Anterior cingulate cortex (tissue), 58 donors: Measurements from ENCODE around the gene KDR.
A peak's percentile ranks its signal among the peaks of the same experiment; 100 is the strongest.

Experiments used
- DNase-seq, 58 donors: peaks; one replicate each; lab custom pipeline; 2025; lab: John Stamatoyannopoulos, UW

KDR gene

GRCh38 chr4:55124322-55125076 lies 896 bp downstream of the KDR start:
- no peak for DNase-seq

- DNase-seq: no peak
These were observed 1.6 kb downstream of the KDR start for GRCh38 chr4:55123791-55124190.

GRCh38 chr4:55122235-55122634 lies 3.2 kb downstream of the KDR start:
- no peak for DNase-seq

GRCh38 chr4:55121246-55121645 lies 4.1 kb downstream of the KDR start:
- DNase-seq: no peak

GRCh38 chr4:55118397-55118796 lies 7.0 kb downstream of the KDR start:
- DNase-seq: no peak

- DNase-seq: no peak
These were observed 7.9 kb downstream of the KDR start for GRCh38 chr4:55117511-55117910.

- no peak for DNase-seq
These were observed 8.9 kb downstream of the KDR start for GRCh38 chr4:55116450-55116849.

- DNase-seq: no peak
These were observed 13.8 kb downstream of the KDR start for GRCh38 chr4:55111601-55112000.

GRCh38 chr4:55110131-55110530 lies 15.3 kb downstream of the KDR start:
- DNase-seq: no peak

- no peak for DNase-seq
These were observed 18.3 kb downstream of the KDR start for GRCh38 chr4:55107054-55107453.

- DNase-seq: no peak
These were observed 22.2 kb downstream of the KDR start for GRCh38 chr4:55103224-55103623.

- no peak for DNase-seq
These were observed 25.6 kb downstream of the KDR start for GRCh38 chr4:55099816-55100215.

- DNase-seq: no peak
These were observed 26.8 kb downstream of the KDR start for GRCh38 chr4:55098456-55099204.

- DNase-seq: no peak
These were observed 28.8 kb downstream of the KDR start for GRCh38 chr4:55096619-55097018.

- DNase-seq: no peak
These were observed 29.4 kb downstream of the KDR start for GRCh38 chr4:55096045-55096444.

- no peak for DNase-seq
These were observed 32.9 kb downstream of the KDR start for GRCh38 chr4:55092504-55092903.

- no peak for DNase-seq
These were observed 35.5 kb downstream of the KDR start for GRCh38 chr4:55089916-55090315.

GRCh38 chr4:55087913-55088260 lies 37.5 kb downstream of the KDR start:
- DNase-seq: peak in 3 of 58 donors; percentile 12 to 25 (median 16)

- peak in 13 of 58 donors; percentile 2 to 54 (median 16) for DNase-seq
These were observed 38.1 kb downstream of the KDR start for GRCh38 chr4:55087009-55087912.

- peak in 18 of 58 donors; percentile 3 to 49 (median 13) for DNase-seq
These were observed 38.8 kb downstream of the KDR start for GRCh38 chr4:55086578-55086977.

- no peak for DNase-seq
These were observed 41.7 kb downstream of the KDR start for GRCh38 chr4:55083735-55084134.
